ENCODE results near the gene SNTB2.
A peak's percentile ranks its signal among the peaks of the same experiment; 100 is the strongest.

SNTB2 gene

DNA sequence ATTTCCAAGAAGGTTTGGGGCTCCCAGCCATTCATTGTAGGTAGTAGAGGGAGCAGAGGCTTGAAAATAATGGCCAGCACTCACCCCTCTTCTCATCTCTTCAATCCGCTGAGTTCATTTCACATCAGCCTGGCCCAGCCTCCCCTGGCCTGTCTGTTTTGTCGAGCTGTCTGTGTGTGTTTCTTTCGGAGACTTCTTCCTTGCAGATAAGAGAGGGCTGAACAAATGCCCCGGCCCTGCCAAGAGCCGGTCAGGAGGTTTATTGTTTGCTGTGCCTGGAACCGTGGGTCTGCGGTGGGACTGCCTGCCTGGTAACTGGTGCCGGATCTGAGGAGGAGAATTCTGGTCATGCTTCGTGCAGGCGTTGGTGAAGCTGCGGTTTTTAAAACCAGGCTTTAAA is 127.6 kb downstream of the SNTB2 start:
- no peaks in the 10 kb centered on the region for H3K9me3 ChIP-seq
- no peak overlapping the region for H3K27ac ChIP-seq
- H3K36me3 ChIP-seq = peaks cover 41 to 64% (median 43%) of the 10 kb centered on the region in 3 donors
- intact Hi-C loops (cut with DNase I; ENCODE audit: low total_unique reads) = no loop called here
- H3K4me1 ChIP-seq = peaks cover 8 to 29% (median 20%) of the 10 kb centered on the region in 4 donors
- no peaks in the 10 kb centered on the region for H3K27me3 ChIP-seq
- no peak overlapping the region for H3K4me3 ChIP-seq
- no peak for TF ChIP-seq CTCF (IDR thresholded peaks at IDR 0.05)
- DNase-seq = no peak

- intact Hi-C loops (cut with DNase I; ENCODE audit: low total_unique reads) = no loop called here
- Histone ChIP-seq H3K36me3 (peaks cover 53 to 76% (median 55%) of the 10 kb centered on the region in 3 donors), H3K9me3 (no peaks in the 10 kb centered on the region), H3K4me1 (peaks cover 3 to 23% (median 17%) of the 10 kb centered on the region in 4 donors), H3K27me3 (no peaks in the 10 kb centered on the region), H3K27ac (no peak overlapping the region), H3K4me3 (no peak overlapping the region)
- DNase-seq = no peak
- no peak for TF ChIP-seq CTCF (IDR thresholded peaks at IDR 0.05)
Observed at GRCh38 chr16:69315486-69316311, 128.7 kb downstream of the SNTB2 start.

GRCh38 chr16:69316595-69317034 is 129.7 kb downstream of the SNTB2 start:
- no peak overlapping the region for H3K4me3 ChIP-seq
- no peak for DNase-seq
- intact Hi-C loops (cut with DNase I; ENCODE audit: low total_unique reads) = no loop called here
- no peak for TF ChIP-seq CTCF (IDR thresholded peaks at IDR 0.05)
- H3K4me1 ChIP-seq = peaks cover 0 to 23% (median 17%) of the 10 kb centered on the region in 4 donors
- no peak overlapping the region for H3K27ac ChIP-seq
- peaks cover 62 to 80% (median 64%) of the 10 kb centered on the region in 3 donors for H3K36me3 ChIP-seq
- H3K27me3 ChIP-seq = no peaks in the 10 kb centered on the region
- no peaks in the 10 kb centered on the region for H3K9me3 ChIP-seq

DNA sequence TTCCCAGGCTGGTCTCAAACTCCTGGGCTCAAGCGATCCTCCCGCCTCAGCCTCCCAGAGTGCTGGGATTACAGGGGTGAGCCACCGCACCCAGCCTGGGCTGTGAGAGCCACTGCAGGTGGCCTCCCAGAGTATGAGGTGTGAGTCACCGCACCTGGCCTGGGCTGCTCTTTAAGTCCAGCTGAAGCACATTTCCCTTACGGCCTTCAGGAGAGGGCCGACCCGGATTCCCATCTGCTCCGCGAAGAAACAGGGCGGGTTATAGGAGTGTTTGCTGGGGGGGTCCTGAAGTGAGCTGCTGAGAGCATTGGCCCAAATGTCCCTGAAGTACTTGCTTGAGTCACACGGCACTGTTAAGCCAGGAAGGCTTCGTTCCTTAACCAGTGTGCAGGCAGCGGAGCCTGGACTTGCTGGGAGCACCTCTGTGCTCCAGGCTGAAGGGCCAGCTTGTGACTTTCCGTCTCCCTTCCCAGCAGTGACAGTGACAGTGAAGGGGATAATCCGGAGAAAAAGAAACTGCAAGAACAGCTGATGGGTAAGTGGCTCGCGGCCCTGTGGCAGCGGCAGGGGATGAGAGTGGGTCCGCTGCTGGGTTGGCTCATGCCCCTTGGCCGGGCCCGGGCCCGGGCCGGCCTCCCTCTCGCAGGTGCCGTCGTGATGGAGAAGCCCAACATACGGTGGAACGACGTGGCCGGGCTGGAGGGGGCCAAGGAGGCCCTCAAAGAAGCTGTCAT is 131.4 kb downstream of the SNTB2 start:
- Histone ChIP-seq H3K9me3 (no peaks in the 10 kb centered on the region), H3K4me1 (peaks cover 0 to 8% (median under 1%) of the 10 kb centered on the region in 4 donors), H3K27ac (no peak overlapping the region), H3K27me3 (no peaks in the 10 kb centered on the region), H3K36me3 (peaks cover 80 to 97% (median 82%) of the 10 kb centered on the region in 3 donors), H3K4me3 (no peak overlapping the region)
- DNase-seq = no peak
- TF ChIP-seq CTCF (IDR thresholded peaks at IDR 0.05) = no peak
- intact Hi-C loops (cut with DNase I; ENCODE audit: low total_unique reads) = no loop called here

GRCh38 chr16:69318911-69319289 is 131.9 kb downstream of the SNTB2 start:
- Histone ChIP-seq H3K36me3 (peaks cover 82 to 99% (median 87%) of the 10 kb centered on the region in 3 donors), H3K27ac (no peak overlapping the region), H3K4me1 (peaks cover 0 to 2% (median 0%) of the 10 kb centered on the region in 4 donors), H3K27me3 (no peaks in the 10 kb centered on the region), H3K9me3 (no peaks in the 10 kb centered on the region), H3K4me3 (no peak overlapping the region)
- no peak for TF ChIP-seq CTCF (IDR thresholded peaks at IDR 0.05)
- intact Hi-C loops (cut with DNase I; ENCODE audit: low total_unique reads) = no loop called here
- peak in 1 of 2 donors; percentile 9 for DNase-seq

Measured in tibial artery (tissue), 4 donors.